GM21528 (cell line): ENCODE results near the gene ADGB.

Source experiments
- ATAC-seq: cut with Tn5 transposase; IDR thresholded peaks from one replicate; pipeline ENCODE4 v1.9.1; 2021; ENCODE audit warnings: mild to moderate bottlenecking, moderate library complexity; ENCODE audit not compliant: unreplicated experiment, low FRiP score

Gene ADGB

GRCh38 chr6:146859206-146859605 lies 260.4 kb downstream of the ADGB start:
- ATAC-seq = no peak

DNA sequence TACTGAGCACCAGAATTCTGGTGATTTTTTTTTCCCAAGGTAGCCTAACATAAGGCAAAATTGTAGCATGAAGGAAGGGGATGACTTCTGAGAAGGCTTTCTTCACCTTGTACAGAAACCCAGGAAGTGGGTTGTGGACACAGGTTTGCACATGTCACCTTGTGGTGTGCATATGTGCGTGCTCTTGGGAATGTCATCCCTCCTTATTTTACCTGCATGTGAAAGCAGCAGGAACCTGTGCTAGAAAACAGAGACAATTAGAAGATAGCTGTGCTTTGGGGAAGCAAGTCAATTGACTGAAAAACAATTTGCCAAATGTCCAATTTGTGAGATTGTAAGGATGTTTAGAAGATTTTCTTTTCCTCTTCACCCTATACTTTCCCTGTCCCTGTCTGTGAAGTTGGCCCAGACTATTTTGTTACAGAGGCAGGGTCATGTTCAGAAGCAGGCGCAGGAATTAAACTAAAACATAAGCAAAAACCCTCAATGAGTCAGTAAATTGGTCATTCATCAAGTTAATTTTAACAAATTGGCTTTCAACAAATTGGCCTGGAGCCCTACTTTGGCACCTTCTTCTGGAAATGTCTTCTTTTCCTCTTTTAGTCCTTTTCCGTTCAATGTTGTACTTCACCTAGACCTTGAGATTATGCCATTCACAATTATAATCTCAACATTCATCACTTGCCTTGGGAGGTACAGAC lies 261.2 kb downstream of the ADGB start:
- ATAC-seq = no peak

DNA sequence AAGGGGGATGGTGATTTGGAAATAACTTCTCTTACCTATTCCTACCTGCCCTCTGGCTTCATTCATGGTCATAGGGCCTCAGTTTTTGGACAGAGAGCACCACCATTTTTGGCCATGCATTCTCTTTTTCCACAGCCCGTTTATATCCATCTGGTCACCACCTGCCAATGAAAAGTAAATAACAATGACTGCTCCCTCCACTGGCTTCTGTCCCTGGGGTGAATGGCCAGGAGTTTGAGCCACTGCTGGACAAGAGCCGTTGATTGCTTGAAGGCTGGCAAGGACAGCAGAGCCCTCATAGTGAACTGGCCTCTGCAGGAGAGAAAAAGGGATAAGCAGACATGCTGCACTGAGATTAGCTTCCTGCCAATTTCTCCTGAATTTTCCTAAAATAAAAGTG lies 261.8 kb downstream of the ADGB start:
- no peak for ATAC-seq

DNA sequence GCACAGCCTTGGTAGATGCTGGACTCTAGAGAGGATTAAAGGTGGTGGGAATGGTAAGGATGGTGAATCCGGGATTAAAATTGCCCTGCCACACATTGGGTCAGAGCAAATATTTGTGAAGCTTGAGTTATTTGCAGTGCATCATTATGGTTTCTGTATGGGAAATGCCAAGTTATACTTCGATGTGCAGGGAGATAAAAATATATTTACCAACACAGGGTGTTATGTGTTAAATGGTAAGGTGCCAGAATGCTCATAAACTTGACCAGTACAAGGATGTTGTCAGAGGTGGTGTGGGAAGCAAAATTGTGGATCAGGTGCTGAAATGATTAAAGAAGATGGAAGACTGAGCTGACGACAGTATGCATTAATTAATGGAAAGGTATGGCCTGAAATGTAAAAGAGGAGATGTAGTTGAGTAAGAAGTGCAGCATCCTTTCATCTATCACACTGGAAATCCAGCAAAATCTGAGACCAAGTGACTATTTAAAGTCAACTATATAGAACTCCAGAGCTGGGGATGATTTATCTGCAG lies 262.3 kb downstream of the ADGB start:
- ATAC-seq = no peak

- ATAC-seq = no peak
Measured at GRCh38 chr6:146861716-146862115, 262.9 kb downstream of the ADGB start.

- ATAC-seq = no peak
Measured at GRCh38 chr6:146862508-146862919, 263.7 kb downstream of the ADGB start.

- ATAC-seq = no peak
Measured at GRCh38 chr6:146864300-146864699, 265.5 kb downstream of the ADGB start.

DNA sequence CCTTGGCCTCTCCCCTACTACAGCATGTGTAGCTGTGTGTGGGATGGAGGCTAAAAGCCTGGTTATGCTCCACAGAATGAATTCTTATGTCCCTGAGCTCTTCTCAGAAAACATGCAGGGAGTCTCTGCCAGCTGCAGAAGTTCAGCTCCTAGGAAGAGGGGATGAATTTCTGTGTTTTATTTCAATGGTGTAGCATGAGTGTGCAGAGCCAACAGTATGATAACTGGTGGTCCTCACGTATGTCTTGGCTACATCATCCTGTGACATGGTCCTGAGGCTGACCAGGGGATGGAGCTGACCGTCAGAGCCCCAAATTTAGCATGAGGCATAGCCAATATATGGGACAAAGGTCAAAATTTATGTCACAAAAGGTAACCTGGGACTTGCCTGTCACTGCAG lies 266.1 kb downstream of the ADGB start:
- ATAC-seq = no peak
